ENCODE measurements around the gene OR4D11.
"Not testable (repeated sequence)": the region's sequence is repeated elsewhere in the genome, so short reads cannot be mapped to it uniquely, and the experiment has no call there.

OR4D11 gene

GRCh38 chr11:59503276-59503675, at the start of gene OR4D11:
TSS of gene OR4D11 (plus strand) at chr11:59503576. CDS start at chr11:59503576, 0 bp downstream.
- no peak for DNase-seq

- DNase-seq, result no peak
Measured at GRCh38 chr11:59456661-59457060, 46.7 kb upstream of the OR4D11 start, which contains the start of gene OR4D6. TSS of gene OR4D6 (plus strand) at chr11:59456961. CDS start at chr11:59456961, 0 bp downstream.

- no peak for DNase-seq
Measured at GRCh38 chr11:59459916-59460315, 43.5 kb upstream of the OR4D11 start.

GRCh38 chr11:59463190-59463641, 40.2 kb upstream of the OR4D11 start:
- DNase-seq, result no peak

GRCh38 chr11:59473015-59473414, 30.4 kb upstream of the OR4D11 start, which contains the start of gene OR4D10:
TSS of gene OR4D10 (plus strand) at chr11:59473315. CDS start at chr11:59477430, 4,115 bp downstream.
- no peak for DNase-seq

- DNase-seq, result no peak
Measured at GRCh38 chr11:59475176-59475575, 28.2 kb upstream of the OR4D11 start.

- no peak for DNase-seq
Measured at GRCh38 chr11:59479906-59480305, 23.5 kb upstream of the OR4D11 start.

GRCh38 chr11:59480359-59480758, 23.0 kb upstream of the OR4D11 start:
- no peak for DNase-seq

GRCh38 chr11:59501931-59502330, 1.4 kb upstream of the OR4D11 start:
- no peak for DNase-seq

- DNase-seq, result no peak
Measured at GRCh38 chr11:59510941-59511589, 7.7 kb downstream of the OR4D11 start, which contains the start of gene OR4D9. TSS of gene OR4D9 (plus strand) at chr11:59511539. CDS start at chr11:59514913, 3,374 bp downstream.

GRCh38 chr11:59511675-59512074, 8.3 kb downstream of the OR4D11 start:
- DNase-seq, result no peak

GRCh38 chr11:59520139-59520538, 16.8 kb downstream of the OR4D11 start:
- not testable (repeated sequence) for DNase-seq

GRCh38 chr11:59520741-59521140, 17.4 kb downstream of the OR4D11 start:
- DNase-seq, result no peak

GRCh38 chr11:59523541-59523940, 20.2 kb downstream of the OR4D11 start:
- DNase-seq, result no peak

- no peak for DNase-seq
Measured at GRCh38 chr11:59528711-59529110, 25.3 kb downstream of the OR4D11 start.

GRCh38 chr11:59532620-59533019, 29.2 kb downstream of the OR4D11 start:
- no peak for DNase-seq

- DNase-seq, result no peak
Measured at GRCh38 chr11:59534676-59535075, 31.3 kb downstream of the OR4D11 start.

- DNase-seq, result no peak
Measured at GRCh38 chr11:59542142-59542810, 38.9 kb downstream of the OR4D11 start.

GRCh38 chr11:59543713-59544112, 40.3 kb downstream of the OR4D11 start:
- not testable (repeated sequence) for DNase-seq

- DNase-seq, result no peak
Measured at GRCh38 chr11:59544869-59545178, 41.4 kb downstream of the OR4D11 start.

- DNase-seq, result no peak
Measured at GRCh38 chr11:59545179-59546020, 42.0 kb downstream of the OR4D11 start.
